HG03521 (cell line): ENCODE measurements around the gene MAP4K3.

Experiments used
- ATAC-seq: cut with Tn5 transposase; IDR thresholded peaks from one replicate; pipeline ENCODE4 v1.9.1; 2021; ENCODE audit warnings: mild to moderate bottlenecking, moderate library complexity; ENCODE audit not compliant: unreplicated experiment

The MAP4K3 gene

DNA sequence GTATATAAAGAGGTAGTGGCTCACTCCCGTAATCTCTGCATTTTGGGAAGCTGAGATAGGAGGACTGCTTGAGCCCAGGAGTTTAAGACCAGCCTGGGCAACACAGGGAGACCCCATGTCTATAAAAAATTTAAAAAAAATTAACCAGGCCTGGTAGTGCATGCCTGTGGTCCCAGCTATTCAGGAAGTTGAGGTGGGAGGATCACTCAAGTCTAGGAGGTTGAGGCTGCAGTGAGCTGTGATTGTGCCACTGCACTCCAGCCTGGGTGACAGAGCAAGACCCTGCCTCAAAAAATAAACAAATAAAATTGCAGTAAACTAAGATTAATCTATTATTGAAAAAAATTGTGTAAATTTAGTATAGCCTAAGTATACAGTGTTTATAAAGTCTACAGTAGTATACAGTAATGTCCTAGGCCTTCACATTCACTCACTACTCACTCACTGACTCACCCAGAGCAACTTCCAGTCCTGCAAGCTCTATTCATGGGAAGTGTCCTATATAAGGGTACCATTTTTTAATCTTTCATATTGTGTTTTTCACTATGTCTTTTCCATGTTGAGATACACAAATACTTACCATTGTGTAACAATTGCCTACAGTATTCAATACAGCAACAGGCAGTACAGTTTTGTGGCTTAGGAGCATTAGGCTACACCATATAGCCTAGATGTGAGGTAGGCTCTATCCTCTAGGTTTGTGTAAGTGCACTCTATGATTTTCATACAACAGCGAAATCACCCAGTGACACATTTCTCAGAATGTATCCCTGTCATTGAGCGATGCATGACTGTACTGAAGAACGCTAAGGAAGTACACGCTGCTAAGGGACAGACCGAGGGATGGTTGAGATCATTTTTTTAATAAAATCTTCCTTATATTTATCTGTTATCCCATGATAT, 10.4 kb upstream of the MAP4K3 start:
- no peak for ATAC-seq

- no peak for ATAC-seq
These were observed 8.8 kb upstream of the MAP4K3 start for GRCh38 chr2:39445934-39446333.

- no peak for ATAC-seq
These were observed 5.9 kb upstream of the MAP4K3 start for GRCh38 chr2:39443009-39443408.

DNA sequence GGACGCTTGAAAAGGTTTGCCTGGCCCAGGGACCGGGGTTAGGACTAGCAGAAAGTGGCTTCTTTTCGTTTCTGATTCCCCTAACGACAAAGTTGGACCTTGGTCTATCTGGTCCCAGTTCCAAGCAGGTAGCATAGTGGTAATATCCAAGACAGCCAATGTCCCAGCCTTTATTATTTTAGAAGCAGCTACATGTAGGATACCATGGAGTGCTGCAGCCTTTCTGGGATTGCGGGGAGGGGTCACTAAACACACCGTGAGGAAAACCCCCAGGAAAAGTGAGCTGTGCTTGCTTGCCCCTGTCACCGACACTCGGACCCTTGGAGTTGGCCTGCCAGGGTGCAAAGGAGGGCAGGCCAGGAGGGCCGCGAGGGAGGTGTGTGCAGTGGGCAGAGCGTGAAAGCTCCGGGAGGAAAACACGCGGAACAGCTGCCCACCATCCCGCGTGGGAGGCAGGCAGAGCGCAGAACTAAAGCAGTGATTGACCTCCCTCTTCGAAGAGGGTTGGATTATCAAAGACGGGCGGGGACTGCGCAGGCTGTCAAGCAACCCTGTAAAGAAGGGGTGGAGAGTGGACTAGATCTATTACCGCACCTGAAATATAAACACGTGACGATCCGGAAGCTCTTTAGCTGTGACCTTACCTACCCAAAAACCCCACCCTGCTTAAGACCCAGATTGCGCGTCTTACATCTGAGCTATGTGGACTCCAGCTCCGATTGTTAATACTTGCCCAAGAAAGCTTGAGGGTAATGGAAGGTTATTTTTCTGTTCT, 624 bp upstream of the MAP4K3 start:
- peak; percentile 22 for ATAC-seq

GRCh38 chr2:39435741-39436591, 1.1 kb downstream of the MAP4K3 start:
- ATAC-seq = peak; percentile 2

- ATAC-seq = no peak
These were observed 1.9 kb downstream of the MAP4K3 start for GRCh38 chr2:39435234-39435633.

DNA sequence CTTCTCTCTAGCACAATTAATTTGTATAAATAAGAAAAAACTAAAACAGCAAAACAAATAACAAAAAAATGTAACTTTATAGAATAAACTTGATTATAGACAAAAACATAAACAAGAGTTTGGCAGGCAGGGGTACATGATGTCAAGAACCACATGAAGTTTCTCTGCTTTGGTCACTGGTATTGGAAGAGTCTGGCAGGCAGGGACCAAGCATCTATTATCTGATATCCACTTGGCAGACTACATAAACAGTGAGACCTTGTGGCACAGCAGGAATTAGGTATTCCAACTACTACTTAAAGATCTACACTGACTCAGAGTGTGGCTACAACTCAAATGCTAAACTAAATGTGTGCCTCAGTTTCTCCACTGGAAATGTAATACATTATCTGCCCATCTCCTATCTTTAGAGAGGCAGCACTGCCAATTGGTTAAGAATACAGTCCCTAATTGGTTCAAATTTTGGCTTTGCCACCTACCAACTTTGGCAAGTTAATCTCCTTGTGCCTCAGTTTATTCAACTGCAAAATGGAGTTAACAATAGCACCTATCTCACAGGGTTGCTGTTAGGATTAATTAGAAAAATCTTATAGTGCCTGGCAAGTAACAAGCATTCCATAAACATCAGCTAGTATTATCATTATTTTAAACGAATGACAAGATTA, 2.7 kb downstream of the MAP4K3 start:
- ATAC-seq = no peak

GRCh38 chr2:39433586-39434195, 3.4 kb downstream of the MAP4K3 start:
- no peak for ATAC-seq

DNA sequence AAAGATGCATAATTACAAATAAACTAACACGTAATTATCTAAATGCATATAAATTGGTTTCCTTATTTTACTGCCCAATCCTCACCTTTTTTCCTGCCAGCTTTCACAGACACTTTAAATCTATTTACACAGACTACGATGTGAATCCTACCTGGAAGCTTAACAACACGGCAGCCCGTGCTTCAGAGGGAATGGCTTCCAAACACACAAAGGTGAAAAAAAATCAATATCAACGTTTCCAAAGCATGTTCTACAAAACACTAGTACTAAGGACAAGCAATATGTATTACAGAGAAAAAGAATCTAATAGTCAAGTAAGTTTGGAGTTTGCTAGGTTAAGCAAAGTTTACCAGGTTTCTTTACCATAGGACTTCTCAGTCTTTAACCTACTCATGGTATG, 4.4 kb downstream of the MAP4K3 start:
- ATAC-seq = no peak

DNA sequence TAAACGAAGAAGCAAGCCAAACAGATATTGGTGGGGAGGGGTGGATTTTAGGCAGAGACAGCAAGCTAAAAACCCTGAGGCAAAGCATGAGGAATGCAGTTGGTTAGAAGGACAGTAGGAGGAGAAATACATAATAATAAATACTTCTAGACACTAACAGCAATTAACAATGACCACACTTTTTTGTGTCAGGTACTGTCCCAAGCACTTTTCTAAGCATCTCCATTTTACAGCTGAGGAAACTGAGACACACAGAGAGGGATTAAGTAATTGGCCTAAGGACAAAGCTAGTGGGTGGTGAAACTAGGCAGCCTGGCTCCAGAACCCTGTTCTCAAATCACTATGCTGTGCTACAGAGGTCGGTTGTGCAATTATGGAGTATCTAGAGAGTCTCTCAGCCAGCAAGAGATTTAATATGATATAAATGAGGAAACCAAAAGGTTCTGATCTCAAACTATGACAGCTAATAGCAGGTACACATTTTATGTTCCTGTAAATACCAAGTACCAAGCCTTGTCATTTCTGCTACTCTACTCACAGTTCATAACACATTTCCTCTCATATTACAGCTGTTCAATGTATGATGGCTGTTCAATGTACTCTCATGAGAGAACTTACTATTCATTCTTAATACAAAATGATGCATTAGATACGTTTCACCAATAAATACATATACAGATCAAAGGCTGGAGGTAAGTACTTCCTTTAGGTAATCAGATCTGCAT, 5.3 kb downstream of the MAP4K3 start:
- ATAC-seq = no peak

DNA sequence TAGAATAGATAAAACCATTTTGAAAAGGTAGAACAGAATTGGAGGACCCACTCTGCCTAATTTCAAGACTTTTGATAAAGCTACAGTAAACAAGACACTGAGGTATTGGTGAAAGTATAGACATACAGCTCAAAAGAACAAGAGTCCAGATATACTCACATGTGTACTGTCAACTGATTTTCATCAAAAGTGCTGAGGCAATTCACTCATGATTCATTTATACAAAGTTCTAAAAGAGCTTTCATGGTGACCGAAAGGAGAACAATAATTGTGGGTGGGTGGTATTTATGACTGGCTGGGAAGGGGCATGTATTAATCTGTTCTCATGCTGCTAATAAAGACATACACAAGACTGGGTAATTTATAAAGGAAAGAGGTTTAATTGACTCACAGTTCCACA, 7.3 kb downstream of the MAP4K3 start:
- ATAC-seq = no peak

GRCh38 chr2:39424951-39425350, 12.1 kb downstream of the MAP4K3 start:
- ATAC-seq = no peak

GRCh38 chr2:39422700-39423099, 14.4 kb downstream of the MAP4K3 start:
- ATAC-seq = no peak

DNA sequence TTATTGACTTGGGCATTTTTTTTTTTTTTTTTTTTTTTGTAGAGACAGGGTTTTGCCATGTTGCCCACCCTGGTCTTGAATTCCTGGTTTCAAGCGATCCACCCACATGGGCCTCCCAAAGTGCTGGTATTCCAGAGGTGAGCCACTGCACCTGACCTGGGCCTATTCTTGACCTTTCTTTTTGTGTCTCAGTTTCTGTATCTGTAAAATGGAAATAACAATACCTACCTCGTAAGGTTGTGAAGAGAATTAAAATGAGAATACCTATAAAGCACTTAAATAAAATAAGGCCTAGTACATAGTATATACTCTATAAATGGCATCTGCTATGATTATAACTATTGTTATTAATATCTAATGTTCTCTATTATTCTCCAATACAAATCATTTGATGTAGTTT, 15.7 kb downstream of the MAP4K3 start:
- ATAC-seq = no peak

- no peak for ATAC-seq
These were observed 17.5 kb downstream of the MAP4K3 start for GRCh38 chr2:39419282-39420223.

DNA sequence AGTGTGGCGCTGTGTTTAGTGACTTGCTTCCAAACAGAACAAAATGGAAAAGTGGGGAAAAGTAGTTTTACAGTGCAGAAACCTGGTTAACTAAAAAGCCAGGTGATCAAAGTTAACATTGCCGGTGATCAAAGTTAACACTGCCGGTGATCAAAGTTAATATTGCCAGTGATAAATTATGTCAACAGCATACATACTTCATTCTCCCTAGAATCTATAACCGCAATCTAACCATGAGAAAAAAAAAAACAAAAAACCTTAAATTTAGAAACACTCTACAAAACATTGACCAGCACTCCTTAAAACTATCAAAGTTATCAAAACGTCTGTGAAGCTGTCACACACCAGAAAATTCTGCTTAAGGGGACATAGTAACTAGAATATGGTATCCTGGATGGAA, 18.6 kb downstream of the MAP4K3 start:
- ATAC-seq = no peak

DNA sequence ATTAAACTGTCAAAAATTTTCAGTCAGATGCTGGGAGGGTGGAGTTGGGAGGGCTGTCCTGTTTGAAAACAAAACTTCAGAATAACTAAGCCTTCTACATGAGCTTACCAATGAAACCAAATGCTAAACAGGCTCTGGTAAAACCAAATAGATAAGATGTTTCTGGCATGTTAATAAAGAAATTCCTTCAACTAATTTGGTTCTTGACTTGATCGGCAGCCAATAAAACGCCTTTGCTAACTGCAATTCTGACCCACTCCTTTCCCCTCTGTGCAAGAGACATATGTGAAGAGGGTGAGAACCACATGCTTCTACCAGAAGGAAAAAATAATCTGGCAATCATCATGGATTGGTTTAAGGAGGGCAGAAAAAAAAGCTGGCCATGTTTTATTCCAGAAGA, 20.9 kb downstream of the MAP4K3 start:
- no peak for ATAC-seq

- no peak for ATAC-seq
These were observed 23.9 kb downstream of the MAP4K3 start for GRCh38 chr2:39413063-39413737.
